Motor neuron (in vitro differentiated cells): ENCODE data around the gene BTBD1. TPM values are rescaled to one million over a fixed set of nuclear protein-coding genes. Genes with fewer than 3 reads are reported as not detected.
"Not testable (repeated sequence)": the region's sequence is repeated elsewhere in the genome, so short reads cannot be mapped to it uniquely, and the experiment has no call there.

ENCODE experiments used
- ATAC-seq, 8 experiments: fragments of 200-7000 bp; cut with Tn5 transposase; replicated peaks in 6 of 8; 2 replicates each; pipeline ENCODE4 v1.8.0; 2021; ENCODE audit warnings: mild to moderate bottlenecking in 8 of 8, moderate library complexity in 8 of 8
- H3K27ac ChIP-seq, 2 donors: fragments of 250-450 bp; sonication (Bioruptor Pico); 2 replicates each; pipeline ENCODE4 v1.9.0; 2021; ENCODE audit warnings: antibody characterized with exemption in 2 of 2, mild to moderate bottlenecking in 2 of 2, moderate library complexity in 1 of 2
- H3K4me1 ChIP-seq, 2 donors: fragments of 250-450 bp; sonication (Bioruptor Pico); replicated peaks in 1 of 2; 2 replicates each; pipeline ENCODE4 v1.6.1; 2021; ENCODE audit warnings: antibody characterized with exemption in 2 of 2, mild to moderate bottlenecking in 2 of 2, moderate library complexity in 1 of 2
- H3K4me3 ChIP-seq, 5 donors: fragments of 250-450 bp; sonication (Bioruptor Pico); 2 replicates each; pipeline ENCODE4 v1.9.0; 2021; ENCODE audit warnings: antibody characterized with exemption in 5 of 5, mild to moderate bottlenecking in 5 of 5, moderate library complexity in 4 of 5
- WGBS, 10 experiments: fragments of 450-650 bp; shearing (Covaris generic); methylation state at CpG; one replicate each; pipeline ENCODE4 v1.0.0; 2022; 5-methylcytosine and 5-hydroxymethylcytosine counted together
- in situ Hi-C, 9 experiments: fragments of 400-800 bp; cut with MboI; loops; one replicate each; pipeline ENCODE4 v1.15.0; 2021; ENCODE audit warnings: low sequenced_read_pairs in 9 of 9, low pct_unique_long_range_greater_than_20kb in 2 of 9; ENCODE audit not compliant: unreplicated experiment in 9 of 9
- total RNA-seq, 8 experiments: library from RNA; unstranded; fragments of 300-600 nt; gene quantifications; 2 replicates each; pipeline versions ENCODE4 v1.2.3 to v1.2.4, GENCODE V29; 2022

The BTBD1 gene
- total RNA-seq, 8 experiments from 2014 or later: 42.5 to 83.0 (median 52.7) TPM

GRCh38 chr15:83064859-83065258 is 2.2 kb downstream of the BTBD1 start:
- Histone ChIP-seq H3K27ac (no peak overlapping the region), H3K4me3 (peak overlapping the region in 4 of 5 donors; percentile 46 to 75 (median 55)), H3K4me1 (peaks cover 11 to 25% of the 10 kb centered on the region in 2 donors)
- ATAC-seq: no peak
- 8 to 75% (median 50%) methylated on average over 2 to 4 of the region's 4 CpGs for WGBS, 10 experiments
- in situ Hi-C loops: no loop called here

GRCh38 chr15:83063551-83063950 is 3.5 kb downstream of the BTBD1 start:
- WGBS, 10 experiments: 93 to 100% (median 96%) methylated on average over 2 to 4 of the region's 4 CpGs; no CpG with 5 or more reads in 3 of the 10 experiments
- Histone ChIP-seq H3K27ac (no peak overlapping the region), H3K4me3 (no peak overlapping the region), H3K4me1 (peaks cover 11 to 25% of the 10 kb centered on the region in 2 donors)
- no peak for ATAC-seq
- in situ Hi-C loops: no loop called here

DNA sequence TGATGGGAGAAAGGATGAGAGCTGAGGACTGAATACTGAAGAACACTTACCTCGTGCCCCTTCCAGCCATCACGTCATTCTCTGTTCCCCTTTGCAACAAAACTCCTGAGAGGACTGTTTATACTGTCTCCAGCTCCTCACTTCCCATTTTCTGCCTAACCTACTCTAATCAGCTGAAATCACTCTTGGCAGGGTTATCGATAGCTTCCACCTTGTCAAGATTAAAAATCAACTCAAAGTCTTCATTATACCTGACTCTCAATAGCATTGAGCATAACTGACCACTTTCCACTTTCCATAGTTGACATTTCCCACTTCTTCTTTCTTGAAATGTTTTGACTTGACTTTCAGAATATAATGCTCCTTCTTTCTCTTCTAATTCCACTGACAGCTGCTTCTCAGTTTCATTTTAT is 4.3 kb downstream of the BTBD1 start:
- no peak for ATAC-seq
- in situ Hi-C loops: no loop called here
- peaks cover 10 to 25% of the 10 kb centered on the region in 2 donors for H3K4me1 ChIP-seq
- WGBS, 10 experiments: 71 to 100% (median 92%) methylated on average over 1 to 3 of the region's 3 CpGs; no CpG with 5 or more reads in 1 of the 10 experiments
- no peak overlapping the region for H3K27ac ChIP-seq
- H3K4me3 ChIP-seq: no peak overlapping the region

- WGBS, 10 experiments: 21 to 88% (median 75%) methylated on average over 1 to 2 of the region's 2 CpGs; no CpG with 5 or more reads in 3 of the 10 experiments
- Histone ChIP-seq H3K27ac (no peak overlapping the region), H3K4me3 (no peak overlapping the region), H3K4me1 (peaks cover 5 to 22% of the 10 kb centered on the region in 2 donors)
- peak in 2 of 8 experiments; percentile 13 to 20 for ATAC-seq
- in situ Hi-C loops: no loop called here
Observed at GRCh38 chr15:83061680-83062079, 5.4 kb downstream of the BTBD1 start.

GRCh38 chr15:83057696-83058376 is 9.2 kb downstream of the BTBD1 start:
- ATAC-seq: no peak
- in situ Hi-C loops: no loop called here
- 77 to 100% (median 94%) methylated on average over 6 to 7 of the region's 7 CpGs; no CpG with 5 or more reads in 1 of the 10 experiments for WGBS, 10 experiments
- no peak overlapping the region for H3K27ac ChIP-seq
- no peaks in the 10 kb centered on the region for H3K4me1 ChIP-seq
- H3K4me3 ChIP-seq: no peak overlapping the region

DNA sequence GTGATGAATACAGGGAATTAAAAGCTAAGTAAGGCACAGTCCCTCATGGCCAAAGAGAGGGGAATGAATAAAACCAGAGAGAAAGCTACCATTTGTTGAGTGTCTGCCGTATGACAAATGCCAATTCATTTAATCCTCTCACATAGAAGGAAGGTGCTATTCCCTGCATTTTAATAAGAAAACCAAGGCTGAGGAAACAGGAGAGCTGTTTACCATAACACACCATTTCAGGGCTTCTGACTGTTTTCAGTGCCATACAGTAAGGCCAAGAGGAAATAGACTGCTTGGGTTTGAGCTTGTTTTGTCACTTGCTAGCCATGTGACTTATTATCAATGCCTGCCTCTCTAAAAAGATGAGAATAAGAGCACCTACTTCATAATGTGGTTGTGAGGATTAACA is 10.1 kb downstream of the BTBD1 start:
- Histone ChIP-seq H3K27ac (no peak overlapping the region), H3K4me1 (no peaks in the 10 kb centered on the region), H3K4me3 (no peak overlapping the region)
- in situ Hi-C loops: no loop called here
- no peak for ATAC-seq
- 29 to 100% (median 60%) methylated on average over 1 of the region's 1 CpG; no CpG with 5 or more reads in 3 of the 10 experiments for WGBS, 10 experiments

DNA sequence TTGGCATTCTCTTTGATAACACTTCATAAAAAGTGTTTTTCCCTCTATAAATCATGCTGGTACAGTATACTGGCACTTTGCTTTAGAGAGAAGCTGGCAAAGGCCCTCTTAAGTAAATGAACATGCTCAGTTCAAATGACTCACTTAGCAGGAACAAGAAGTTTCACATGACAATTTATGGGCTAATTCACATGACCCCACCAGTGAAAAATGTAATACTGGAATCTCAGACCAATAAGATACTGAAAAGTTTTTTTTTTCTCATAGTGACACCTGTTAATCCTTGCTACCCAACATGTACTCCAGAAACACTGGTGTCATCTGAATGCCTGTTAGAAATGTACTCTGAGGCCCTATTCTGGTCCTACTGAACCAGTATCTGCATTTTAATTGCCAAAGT is 13.9 kb downstream of the BTBD1 start:
- in situ Hi-C loops: no loop called here
- H3K4me1 ChIP-seq: no peaks in the 10 kb centered on the region
- peak in 2 of 8 experiments; percentile 21 to 76 for ATAC-seq
- H3K4me3 ChIP-seq: no peak overlapping the region
- H3K27ac ChIP-seq: no peak overlapping the region

- H3K4me3 ChIP-seq: no peak overlapping the region
- H3K4me1 ChIP-seq: no peaks in the 10 kb centered on the region
- ATAC-seq: peak in 2 of 8 experiments; percentile 93 to 96
- 27 to 80% (median 53%) methylated on average over 1 to 3 of the region's 3 CpGs; no CpG with 5 or more reads in 2 of the 10 experiments for WGBS, 10 experiments
- in situ Hi-C loops: no loop called here
- no peak overlapping the region for H3K27ac ChIP-seq
Observed at GRCh38 chr15:83046558-83047127, 20.4 kb downstream of the BTBD1 start.

DNA sequence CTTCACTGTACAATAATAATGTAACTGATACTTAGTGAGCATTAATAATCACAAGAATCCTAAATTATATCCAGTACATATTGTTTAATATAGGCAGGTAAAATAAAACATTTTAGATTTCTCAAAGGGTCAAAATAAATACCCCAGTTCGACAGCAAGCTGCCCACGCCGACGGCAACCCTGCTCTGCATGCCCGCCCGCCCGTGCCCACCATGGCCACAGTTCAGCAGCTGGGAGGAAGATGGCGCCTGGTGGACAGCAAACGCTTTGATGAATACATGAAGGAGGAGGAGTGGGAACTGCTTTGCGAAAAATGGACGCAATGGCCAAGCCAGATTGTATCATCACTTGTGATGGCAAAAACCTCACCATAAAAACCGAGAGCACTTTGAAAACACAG is 22.9 kb downstream of the BTBD1 start:
- in situ Hi-C loops: no loop called here
- 92 to 100% (median 97%) methylated on average over 1 to 10 of the region's 12 CpGs; no CpG with 5 or more reads in 5 of the 10 experiments for WGBS, 10 experiments
- no peak for ATAC-seq
- Histone ChIP-seq H3K4me1 (no peaks in the 10 kb centered on the region), H3K4me3 (no peak overlapping the region), H3K27ac (no peak overlapping the region)

DNA sequence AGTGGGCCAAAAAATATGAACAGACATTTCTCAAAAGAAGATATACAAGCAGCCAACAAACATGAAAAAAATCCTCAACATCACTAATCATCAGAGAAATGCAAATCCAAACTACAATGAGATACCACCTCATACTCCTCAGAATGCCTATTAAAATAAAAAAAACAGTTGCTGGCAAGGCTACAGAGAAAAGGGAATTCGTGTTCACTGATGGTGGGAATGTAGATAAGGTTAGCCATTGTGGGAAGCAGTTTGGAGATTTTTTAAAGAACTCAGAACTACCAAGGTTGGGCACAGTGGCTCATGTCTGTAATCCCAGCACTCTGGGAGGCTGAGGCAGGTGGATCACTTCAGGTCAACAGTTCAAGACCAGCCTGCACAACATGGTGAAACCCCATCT is 27.8 kb downstream of the BTBD1 start:
- H3K4me3 ChIP-seq: no peak overlapping the region
- no peak for ATAC-seq
- WGBS, 10 experiments: 0 to 100% (median 78%) methylated on average over 1 of the region's 1 CpG; no CpG with 5 or more reads in 3 of the 10 experiments
- in situ Hi-C loops: no loop called here
- no peaks in the 10 kb centered on the region for H3K4me1 ChIP-seq
- no peak overlapping the region for H3K27ac ChIP-seq

- ATAC-seq: no peak
- no peak overlapping the region for H3K4me3 ChIP-seq
- 78 to 100% (median 94%) methylated on average over 1 to 6 of the region's 6 CpGs for WGBS, 10 experiments
- in situ Hi-C loops: no loop called here
- H3K27ac ChIP-seq: no peak overlapping the region
- H3K4me1 ChIP-seq: no peaks in the 10 kb centered on the region
Observed at GRCh38 chr15:83036253-83036652, 30.8 kb downstream of the BTBD1 start.

- 80 to 100% (median 100%) methylated on average over 1 to 5 of the region's 6 CpGs; no CpG with 5 or more reads in 1 of the 10 experiments for WGBS, 10 experiments
- ATAC-seq, H3K27ac ChIP-seq, in situ Hi-C loops, H3K4me1 ChIP-seq, H3K4me3 ChIP-seq: not testable (repeated sequence)
Observed at GRCh38 chr15:83031234-83031633, 35.8 kb downstream of the BTBD1 start.

DNA sequence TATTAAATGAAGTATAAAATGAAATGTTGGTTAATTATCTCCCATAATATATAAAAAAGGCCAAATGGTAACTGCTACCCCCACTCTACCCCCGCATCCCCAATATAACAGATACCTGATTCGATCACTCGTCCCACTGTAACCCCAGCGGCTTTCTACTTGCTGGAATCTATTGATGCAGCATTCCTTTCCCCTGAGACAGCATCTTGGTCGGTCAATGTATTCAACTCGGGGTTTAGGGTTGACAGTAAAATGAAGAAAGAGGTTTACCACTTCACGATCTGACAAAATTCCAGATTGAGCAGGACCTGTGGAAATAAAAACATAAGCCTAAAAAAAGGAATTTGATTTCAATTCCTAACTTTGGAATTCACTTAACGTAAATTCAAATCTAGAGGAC is 37.0 kb downstream of the BTBD1 start:
- no peak overlapping the region for H3K4me3 ChIP-seq
- no peak overlapping the region for H3K27ac ChIP-seq
- WGBS, 10 experiments: 78 to 100% (median 90%) methylated on average over 2 to 8 of the region's 8 CpGs; no CpG with 5 or more reads in 1 of the 10 experiments
- no peaks in the 10 kb centered on the region for H3K4me1 ChIP-seq
- in situ Hi-C loops: no loop called here
- ATAC-seq: no peak
